ENCODE measurements around the gene L3MBTL2. TPM values are rescaled to one million over a fixed set of nuclear protein-coding genes. Genes with fewer than 3 reads are reported as not detected.
"Not testable (repeated sequence)": the region's sequence is repeated elsewhere in the genome, so short reads cannot be mapped to it uniquely, and the experiment has no call there.

Gene L3MBTL2
- total RNA-seq, 2 experiments from 2014 or later = 23.3 to 33.4 TPM

- no peak overlapping the region for H3K4me2 ChIP-seq (ENCODE audit: low read length)
- no peaks in the 10 kb centered on the region for H3K9me3 ChIP-seq (ENCODE audit: low read length)
- H3K27ac ChIP-seq (ENCODE audit: low read depth, low read length, poor library complexity, severe bottlenecking) = no peak overlapping the region
- no peaks in the 10 kb centered on the region for H4K20me1 ChIP-seq (ENCODE audit: insufficient read depth, low read length)
- POLR2A ChIA-PET = no interaction called here
- no peaks in the 10 kb centered on the region for H3K79me2 ChIP-seq (ENCODE audit: insufficient read depth, low read depth, low read length)
- TF ChIP-seq EZH2phosphoT487 (IDR thresholded peaks at IDR 0.05; ENCODE audit: borderline replicate concordance, low read depth, low read length) (no peak), CTCF (conservative IDR thresholded peaks at IDR 0.05; ENCODE audit: low read length) (no peak)
- H2AFZ ChIP-seq (ENCODE audit: low read length) = no peak overlapping the region
- H3K9me2 ChIP-seq (ENCODE audit: insufficient read depth, low read length) = no peaks in the 10 kb centered on the region
- H3K36me3 ChIP-seq (ENCODE audit: insufficient read depth, low read length) = peaks cover 99% of the 10 kb centered on the region
- intact Hi-C loops (cut with micrococcal nuclease; ENCODE audit: unreplicated experiment) = no loop called here
- BruUV-seq (replicated peaks) = no TSS peak
- H3K4me1 ChIP-seq (ENCODE audit: insufficient read depth, low read length, poor library complexity, severe bottlenecking) = no peaks in the 10 kb centered on the region
- CTCF ChIA-PET (ENCODE audit: unreplicated experiment) = no interaction called here
- H3K4me3 ChIP-seq (ENCODE audit: low read depth, low read length, poor library complexity, severe bottlenecking) = no peak overlapping the region
- DNase-seq (ENCODE audit: low spot score) = no peak
These were observed 52.6 kb downstream of the L3MBTL2 start for GRCh38 chr22:41257696-41258095.

GRCh38 chr22:41259756-41260155 is 54.6 kb downstream of the L3MBTL2 start:
- BruUV-seq (replicated peaks); CTCF ChIA-PET (ENCODE audit: unreplicated experiment); DNase-seq (ENCODE audit: low spot score): not testable (repeated sequence)

GRCh38 chr22:41260871-41261270 is 55.8 kb downstream of the L3MBTL2 start:
- Histone ChIP-seq H3K36me3 (ENCODE audit: insufficient read depth, low read length) (peaks cover 98% of the 10 kb centered on the region), H2AFZ (ENCODE audit: low read length) (no peak overlapping the region), H3K9me3 (ENCODE audit: low read length) (no peaks in the 10 kb centered on the region), H3K4me2 (ENCODE audit: low read length) (no peak overlapping the region), H3K4me1 (ENCODE audit: insufficient read depth, low read length, poor library complexity, severe bottlenecking) (no peaks in the 10 kb centered on the region), H4K20me1 (ENCODE audit: insufficient read depth, low read length) (no peaks in the 10 kb centered on the region), H3K27ac (ENCODE audit: low read depth, low read length, poor library complexity, severe bottlenecking) (no peak overlapping the region), H3K4me3 (ENCODE audit: low read depth, low read length, poor library complexity, severe bottlenecking) (no peak overlapping the region), H3K9me2 (ENCODE audit: insufficient read depth, low read length) (no peaks in the 10 kb centered on the region), H3K79me2 (ENCODE audit: insufficient read depth, low read depth, low read length) (no peaks in the 10 kb centered on the region)
- TF ChIP-seq EZH2phosphoT487 (IDR thresholded peaks at IDR 0.05; ENCODE audit: borderline replicate concordance, low read depth, low read length) = no peak
- TF ChIP-seq CTCF (conservative IDR thresholded peaks at IDR 0.05; ENCODE audit: low read length) = no peak
- BruUV-seq (replicated peaks) = no TSS peak
- POLR2A ChIA-PET = no interaction called here
- no peak for DNase-seq (ENCODE audit: low spot score)
- CTCF ChIA-PET (ENCODE audit: unreplicated experiment) = no interaction called here
- intact Hi-C loops (cut with micrococcal nuclease; ENCODE audit: unreplicated experiment) = no loop called here

More at GRCh38 chr22:41259756-41260155, 54.6 kb downstream of the L3MBTL2 start:
- H2AFZ ChIP-seq (ENCODE audit: low read length); H3K4me1 ChIP-seq (ENCODE audit: insufficient read depth, low read length, poor library complexity, severe bottlenecking); POLR2A ChIA-PET; H3K9me3 ChIP-seq (ENCODE audit: low read length); H3K79me2 ChIP-seq (ENCODE audit: insufficient read depth, low read depth, low read length); H3K9me2 ChIP-seq (ENCODE audit: insufficient read depth, low read length); H3K4me2 ChIP-seq (ENCODE audit: low read length); H3K4me3 ChIP-seq (ENCODE audit: low read depth, low read length, poor library complexity, severe bottlenecking); H4K20me1 ChIP-seq (ENCODE audit: insufficient read depth, low read length); H3K27ac ChIP-seq (ENCODE audit: low read depth, low read length, poor library complexity, severe bottlenecking); intact Hi-C loops (cut with micrococcal nuclease; ENCODE audit: unreplicated experiment): not testable (repeated sequence)
- peaks cover 99% of the 10 kb centered on the region for H3K36me3 ChIP-seq (ENCODE audit: insufficient read depth, low read length)

Data from OCI-LY7 (cell line).